Stimulated activated CD4-positive, alpha-beta T cell treated with anti-CD3 and anti-CD28 coated beads, Interleukin-12 subunit alpha, Interleukin-12 subunit beta, amount 100 ng/mL, for 4 hours (primary cell): Measurements from ENCODE around the gene CEL.
"Not testable (repeated sequence)": the region's sequence is repeated elsewhere in the genome, so short reads cannot be mapped to it uniquely, and the experiment has no call there.

Source experiments
- DNase-seq: peaks from one replicate; pipeline ENCODE4 v3.0.0-alpha.2; 2020

The CEL gene

DNA sequence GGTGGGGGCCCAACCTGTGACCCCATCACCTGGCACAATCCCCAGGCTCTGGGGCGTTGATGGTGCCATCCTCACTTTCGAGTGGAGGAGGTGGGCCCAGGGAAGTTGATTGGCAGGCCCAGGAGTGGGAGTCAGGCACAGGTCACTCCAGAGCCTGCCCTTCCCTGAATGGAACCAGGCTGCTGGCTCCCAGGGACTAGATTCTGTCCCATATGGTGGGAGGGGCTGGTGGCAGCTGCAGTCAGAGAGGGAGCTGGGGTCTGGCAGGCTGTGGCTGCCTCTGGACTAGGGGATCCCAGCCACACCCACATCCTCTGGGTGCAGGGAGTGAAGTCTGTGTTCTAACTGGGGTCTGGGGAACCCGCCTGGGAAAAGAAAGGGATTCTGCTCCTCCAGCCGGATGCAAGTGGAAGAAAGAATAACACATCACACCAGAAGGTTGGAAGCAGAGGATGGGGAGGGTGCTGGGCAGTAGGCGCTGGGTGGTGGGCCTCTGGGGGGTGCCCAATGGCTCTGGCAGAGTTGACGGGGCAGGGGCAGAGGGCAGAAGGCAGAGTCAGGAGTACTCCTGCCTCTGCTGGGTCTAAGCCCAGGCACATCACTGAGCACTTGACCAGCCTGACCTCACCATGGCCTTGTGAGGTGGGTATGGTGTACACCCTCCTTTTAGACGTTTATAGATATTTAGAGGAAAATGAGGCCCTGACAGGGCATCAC is 25.8 kb downstream of the CEL start:
- no peak for DNase-seq

DNA sequence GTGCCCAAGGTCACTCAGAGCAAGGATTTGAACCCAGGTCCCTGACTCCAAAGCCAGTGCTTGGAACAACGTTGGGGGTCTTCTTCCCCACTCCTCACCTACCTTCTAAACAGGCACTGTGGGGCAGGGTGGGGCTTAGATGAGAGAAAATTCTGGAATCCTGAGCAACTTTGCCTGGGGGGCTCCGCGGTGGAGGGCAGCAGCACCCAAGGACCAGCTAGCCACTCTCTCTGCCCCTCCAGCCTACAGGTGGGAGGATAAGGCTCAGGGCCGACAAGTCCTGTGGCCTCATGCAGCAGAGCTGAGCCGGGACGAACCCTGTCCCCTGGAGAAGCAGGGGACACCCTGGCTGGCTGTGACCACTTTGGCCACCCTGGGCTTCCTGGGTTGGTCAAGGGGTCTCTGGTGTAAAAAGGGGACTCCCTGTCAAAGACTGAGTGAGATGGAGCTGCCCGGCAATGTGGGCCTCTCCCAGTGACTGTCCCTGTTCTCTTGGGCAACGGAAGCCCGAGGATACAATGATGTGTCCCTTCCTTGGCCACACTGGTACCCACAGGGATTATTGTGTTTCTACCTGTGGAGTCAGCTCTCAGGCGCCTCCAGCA is 26.5 kb downstream of the CEL start:
- DNase-seq = no peak

DNA sequence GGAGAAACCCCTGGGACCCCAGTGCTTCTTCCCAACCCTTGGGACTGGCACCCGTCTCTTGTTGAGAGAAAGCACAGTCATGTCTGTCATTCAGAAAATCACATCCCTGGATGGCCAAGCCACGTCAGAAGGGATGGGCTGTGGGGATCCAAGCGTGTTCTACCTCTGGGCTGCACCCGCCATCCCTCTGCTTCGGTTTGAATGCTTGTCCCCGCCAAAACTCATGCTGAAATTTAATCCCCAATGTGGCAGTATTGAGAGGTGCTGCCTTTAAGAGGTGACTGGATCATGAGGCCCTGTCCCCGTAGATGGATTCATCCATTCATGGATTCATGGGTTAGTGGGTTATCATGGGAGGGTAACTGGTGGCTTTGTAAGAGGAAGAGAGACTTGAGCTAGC is 27.0 kb downstream of the CEL start:
- DNase-seq = no peak

DNA sequence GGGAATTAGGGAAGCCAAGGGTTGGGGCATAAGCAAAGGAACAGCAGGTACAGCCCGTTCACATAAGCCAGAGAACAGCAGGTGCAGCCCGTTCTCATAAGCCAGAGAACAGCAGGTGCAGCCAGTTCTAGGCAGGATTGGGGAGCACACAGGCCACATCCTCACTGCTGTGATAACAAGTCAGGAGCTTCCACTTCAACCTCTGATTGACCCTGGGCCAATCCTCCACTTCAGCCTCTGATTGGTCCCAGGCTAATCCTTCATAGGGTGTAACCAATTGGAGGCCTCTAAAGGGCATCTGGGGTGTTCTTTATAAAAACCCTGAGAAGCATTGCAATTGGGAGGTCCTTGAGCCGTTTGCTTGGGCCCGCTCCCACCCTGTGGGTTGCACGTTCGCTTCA is 27.5 kb downstream of the CEL start:
- DNase-seq = no peak

DNA sequence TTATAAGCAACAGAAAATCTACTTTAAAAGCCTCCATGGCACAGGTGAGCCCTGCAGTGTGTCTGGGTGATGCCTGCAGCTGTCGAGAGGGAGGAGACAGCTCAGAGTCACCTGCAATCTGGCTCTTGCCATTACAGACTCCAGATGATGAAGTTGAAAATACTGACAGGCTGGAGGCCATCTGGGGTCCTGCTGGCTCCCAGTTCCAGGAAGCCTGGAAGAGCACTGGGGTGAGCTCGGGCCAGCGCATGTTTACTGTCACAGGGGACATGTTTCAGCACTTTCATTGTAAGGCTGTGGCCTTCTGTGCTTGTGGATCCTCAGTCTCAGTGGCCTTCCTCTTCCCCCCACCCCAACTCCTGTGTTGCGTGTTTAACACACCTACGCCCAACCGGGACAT is 28.4 kb downstream of the CEL start:
- no peak for DNase-seq

DNA sequence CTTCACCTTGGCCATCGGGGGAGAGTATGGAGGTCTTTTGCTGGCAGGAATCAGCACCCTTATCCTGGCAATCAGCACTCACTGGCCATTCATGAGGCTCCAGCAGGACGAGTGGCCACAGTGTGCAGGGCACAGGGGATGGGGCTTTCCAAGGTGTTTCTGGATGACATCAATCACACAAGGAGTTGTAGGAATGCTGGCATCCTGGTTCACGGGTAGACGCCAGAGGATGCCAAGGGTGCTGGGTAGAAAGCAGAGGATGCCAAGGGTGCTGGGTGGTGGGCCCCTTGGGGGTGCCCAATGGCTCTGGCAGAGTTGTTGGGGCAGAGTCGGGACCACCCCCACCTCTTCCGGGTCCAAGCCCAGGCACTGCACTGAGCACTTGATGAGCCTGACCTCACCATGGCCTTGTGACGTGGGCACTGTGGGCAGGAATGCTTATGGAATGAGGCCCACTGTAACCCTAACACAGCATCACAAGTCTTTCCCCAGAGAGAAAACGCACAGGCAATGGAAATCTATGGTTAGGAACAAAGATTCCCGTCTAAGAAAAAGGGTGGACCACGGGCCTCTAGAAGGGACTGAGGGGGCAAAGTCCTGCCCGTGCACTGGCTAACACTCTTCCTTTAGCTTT is 29.1 kb downstream of the CEL start:
- no peak for DNase-seq

DNA sequence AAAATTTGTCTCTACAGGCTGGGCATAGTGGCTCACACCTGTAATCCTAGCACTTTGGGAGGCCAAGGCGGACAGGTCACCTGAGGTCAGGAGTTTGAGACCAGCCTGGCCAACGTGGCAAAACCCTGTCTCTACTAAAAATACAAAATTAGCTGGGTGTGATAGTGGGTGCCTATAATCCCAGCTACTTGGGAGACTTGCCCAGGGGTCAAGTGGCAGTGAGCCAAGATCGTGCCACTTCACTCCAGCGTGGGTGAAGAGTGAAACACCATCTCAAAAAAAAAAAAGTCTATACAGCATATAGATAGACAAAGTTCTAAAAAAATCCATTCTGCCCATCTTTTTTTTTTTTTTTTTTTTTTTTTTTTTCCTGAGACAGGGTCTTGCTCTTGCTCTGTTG is 32.6 kb downstream of the CEL start:
- not testable (repeated sequence) for DNase-seq

DNA sequence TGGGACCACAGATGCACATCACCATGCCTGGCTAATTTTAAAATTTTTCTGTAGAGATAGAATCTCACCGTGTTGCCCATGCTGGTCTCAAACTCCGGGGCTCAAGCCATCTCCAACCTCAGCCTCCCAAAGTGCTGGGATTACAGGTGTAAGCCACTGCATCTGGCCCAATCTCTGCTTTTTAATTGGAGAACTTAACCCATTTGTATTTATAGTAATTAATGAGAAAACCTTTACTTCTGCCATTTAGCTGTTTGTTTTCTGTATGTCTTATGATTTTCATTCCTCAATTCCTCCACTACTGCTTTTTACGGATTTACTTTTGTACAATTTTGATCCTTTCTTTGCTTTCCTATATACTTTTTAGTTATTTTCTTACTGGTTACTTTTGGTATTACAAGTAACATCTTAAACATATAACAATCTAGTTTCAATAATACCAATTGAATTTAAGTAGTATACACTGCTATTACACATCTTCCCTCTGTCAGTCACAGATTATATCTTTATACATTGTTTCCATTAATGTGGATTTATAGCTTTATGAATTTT is 33.1 kb downstream of the CEL start:
- DNase-seq = no peak

DNA sequence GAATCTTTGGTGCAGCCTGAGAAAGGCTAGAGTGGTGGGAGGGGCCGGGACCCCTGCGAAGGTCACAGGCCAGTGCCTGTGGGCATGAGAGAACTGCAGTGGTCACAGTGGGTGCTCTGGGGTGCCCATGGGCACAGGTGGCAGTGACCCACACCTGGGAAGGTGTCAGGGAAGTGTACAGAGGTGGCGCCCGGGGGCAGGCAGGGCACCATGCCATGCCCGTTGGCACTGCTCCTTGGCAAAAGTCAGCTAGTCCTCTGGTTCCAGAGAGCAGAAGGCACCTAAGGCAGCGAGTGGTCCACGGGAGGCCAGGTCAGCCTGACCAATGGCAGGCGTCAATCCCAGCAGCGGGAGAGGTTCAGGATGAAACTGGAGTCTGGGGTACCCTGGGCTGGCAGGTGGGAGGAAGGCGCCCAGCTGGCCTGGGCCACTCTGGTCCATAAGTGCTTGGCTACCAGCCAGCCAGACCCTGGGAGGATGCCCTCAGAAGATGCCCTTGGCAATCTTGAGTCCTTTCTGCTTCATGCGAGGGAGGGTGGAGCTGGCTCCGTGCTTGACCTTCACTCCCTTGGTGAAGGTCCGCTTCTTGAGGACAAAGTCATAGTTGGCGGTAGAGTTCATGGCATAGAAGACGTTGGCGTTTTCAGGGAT is 36.4 kb downstream of the CEL start:
- DNase-seq = no peak

DNA sequence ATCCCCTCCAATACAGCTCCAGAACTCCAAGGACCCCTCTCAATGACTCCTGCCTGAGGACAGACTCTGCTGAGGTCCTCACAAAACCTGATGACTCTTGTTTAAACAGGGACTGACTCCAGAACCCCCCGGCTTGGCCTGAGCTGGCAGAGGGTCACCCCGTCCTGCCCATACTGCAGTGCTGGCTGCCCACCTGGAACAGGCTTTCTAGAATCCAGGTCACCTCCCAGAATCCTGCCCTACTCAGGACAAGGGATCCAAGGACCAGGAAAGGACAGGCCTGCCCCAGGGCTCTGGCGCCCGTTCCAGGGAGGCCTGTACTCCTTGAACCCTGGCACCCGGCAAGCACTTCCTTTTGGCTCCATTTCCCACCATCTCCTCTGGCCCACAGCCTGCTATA is 37.1 kb downstream of the CEL start:
- no peak for DNase-seq

DNA sequence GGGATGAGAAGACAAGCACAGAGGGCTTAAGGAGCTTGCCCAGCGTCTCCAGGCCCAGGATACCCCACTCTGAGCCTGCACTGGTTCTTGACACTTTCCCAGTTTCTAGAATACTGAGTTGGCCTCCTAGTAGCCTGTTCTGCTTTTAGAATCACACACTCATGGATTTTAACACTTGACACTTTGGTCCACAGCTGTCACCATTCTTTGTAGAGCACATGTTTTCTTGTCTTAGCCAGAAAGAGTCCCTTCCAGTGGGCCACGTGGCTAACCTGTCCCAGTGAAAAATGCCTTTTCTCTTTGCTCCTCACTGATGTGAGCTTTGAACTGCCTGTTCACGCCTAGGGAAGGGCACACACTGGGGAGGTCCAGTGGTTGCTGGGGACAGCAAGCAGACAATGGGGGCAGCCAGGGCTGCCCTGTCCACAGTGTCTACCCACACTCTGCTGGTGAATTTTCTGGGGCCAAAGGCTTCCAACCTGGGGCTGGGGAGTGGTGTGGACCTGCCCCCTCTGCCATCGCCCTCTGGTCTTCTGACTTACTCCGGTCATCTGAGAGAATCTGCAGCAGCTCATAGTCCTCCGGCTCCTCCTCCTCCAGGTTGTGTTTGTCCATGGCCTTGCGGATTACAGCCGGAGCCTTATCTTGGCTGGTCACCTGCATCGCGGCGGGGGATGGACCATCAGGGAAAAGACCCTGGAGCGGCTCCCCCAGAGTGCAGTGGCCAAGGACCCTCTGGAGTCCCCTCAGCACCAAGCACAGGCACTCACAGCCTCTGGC is 38.1 kb downstream of the CEL start:
- no peak for DNase-seq

DNA sequence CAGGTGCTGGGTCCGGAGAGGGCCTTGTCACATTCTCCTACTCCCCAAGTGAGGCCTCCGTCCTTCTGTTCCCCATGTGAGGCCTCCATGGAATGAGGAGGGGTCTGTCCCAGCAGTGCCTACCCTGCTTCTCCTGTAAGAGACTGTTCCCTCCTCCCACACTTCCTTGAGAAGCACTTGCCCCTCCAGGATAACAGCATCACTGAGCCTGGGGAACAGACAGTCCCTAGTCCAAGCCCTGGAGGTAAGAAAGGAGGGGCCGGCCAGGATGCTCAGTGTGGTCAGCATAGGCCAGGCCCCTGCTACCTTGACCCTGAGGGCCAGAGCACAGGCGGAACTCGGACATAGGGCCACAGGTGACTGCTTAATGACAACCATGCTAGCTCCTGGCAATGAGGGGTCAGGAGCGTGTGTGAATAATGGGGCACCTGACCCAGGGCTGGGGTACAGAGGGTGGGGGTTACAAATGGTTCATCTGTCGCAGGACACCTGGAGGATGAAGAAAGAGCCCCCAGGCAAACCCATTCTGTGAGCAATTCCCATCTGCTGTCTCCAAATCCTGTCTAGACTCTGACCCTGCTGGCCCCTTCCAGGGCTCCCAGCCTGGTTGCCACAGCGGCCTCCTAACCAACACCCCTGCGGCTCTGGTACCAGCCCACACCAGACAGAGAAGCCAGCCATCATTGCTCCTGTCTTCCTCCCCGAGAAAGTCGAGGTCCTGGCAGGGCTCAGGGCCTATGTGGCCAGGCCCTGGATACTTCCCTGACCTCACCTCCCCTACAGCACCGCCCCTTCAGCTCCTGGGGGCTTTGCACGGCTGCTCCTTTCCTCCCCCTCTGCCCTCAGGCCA is 39.0 kb downstream of the CEL start:
- DNase-seq = no peak

DNA sequence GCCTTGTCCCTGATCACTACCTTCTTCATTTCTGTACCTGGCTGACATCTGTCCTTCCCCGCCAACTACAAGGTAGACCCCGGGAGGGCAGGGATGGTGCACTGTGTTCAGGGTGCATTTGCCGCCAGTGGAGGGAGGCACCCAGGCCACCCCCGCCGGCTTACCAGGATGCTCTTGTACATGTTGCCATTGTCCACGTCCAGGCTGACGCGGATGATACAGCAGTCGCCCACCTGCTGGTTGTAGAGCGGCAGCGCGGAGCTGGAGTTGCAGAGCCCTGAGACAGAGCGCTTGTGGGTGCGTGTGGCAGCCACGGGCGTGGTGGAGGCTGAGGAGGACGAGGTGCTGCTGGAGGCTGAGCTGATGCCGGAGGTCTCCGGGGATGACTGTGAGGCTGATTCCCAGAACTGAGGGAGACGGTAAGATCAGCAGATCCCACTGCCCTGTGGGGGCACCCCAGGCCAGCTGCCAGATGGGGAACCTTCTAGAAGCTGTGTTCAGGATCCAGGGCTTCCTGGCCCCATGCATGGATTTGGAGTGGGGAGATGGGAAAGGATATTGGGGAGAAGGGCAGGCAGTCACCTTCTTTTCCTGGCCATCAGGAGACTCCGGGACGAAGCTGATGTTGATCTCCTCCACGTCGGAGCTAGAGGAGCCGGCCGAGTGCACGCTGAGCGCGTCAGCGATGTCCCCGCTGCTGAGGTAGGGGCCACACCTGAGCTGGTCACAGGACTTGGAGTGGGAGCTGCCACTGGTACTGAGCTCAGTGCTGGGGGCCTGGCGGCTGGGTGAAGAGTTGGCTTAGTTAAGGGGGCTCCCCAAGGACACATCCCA is 39.8 kb downstream of the CEL start:
- DNase-seq = no peak

DNA sequence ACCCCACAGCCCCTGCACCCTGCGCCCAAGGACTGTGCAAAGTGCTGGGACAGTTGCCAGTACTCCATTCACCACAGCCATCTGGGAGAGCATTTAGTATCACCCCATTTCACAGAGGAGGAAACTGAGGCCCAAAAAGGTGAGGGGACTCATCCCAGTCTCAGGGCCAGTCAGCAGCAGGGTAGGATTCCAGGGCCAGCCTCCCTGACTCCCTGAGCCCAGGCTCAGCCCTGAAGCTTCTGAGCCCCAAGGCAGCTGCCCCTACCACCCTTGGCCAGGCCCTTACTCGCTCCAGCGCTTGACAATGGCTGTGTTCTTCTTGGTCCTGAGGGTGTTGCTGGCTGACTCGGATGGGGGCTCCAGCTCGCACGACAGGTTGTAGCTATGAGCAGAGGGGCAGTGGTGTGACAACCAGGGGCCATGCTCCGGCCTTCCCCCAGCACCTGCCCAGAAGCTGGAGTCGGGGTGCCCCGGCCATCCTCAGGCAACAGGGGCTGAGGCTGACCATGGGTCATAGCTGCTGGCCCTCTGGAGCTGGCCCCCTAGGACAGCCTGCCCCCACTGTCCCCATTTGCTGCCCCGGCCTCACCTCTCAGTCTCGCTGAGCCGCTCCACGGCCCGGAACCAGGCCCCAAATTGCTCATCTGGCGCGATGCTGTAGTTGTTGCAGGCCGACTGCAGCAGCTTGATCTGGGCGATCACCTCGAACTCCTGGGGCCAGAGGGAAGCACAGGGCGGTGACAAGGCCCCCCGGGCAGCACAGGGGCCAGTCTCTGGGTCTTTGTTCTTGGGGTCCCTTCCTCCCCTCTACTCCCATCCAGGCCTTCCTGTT is 40.6 kb downstream of the CEL start:
- no peak for DNase-seq

DNA sequence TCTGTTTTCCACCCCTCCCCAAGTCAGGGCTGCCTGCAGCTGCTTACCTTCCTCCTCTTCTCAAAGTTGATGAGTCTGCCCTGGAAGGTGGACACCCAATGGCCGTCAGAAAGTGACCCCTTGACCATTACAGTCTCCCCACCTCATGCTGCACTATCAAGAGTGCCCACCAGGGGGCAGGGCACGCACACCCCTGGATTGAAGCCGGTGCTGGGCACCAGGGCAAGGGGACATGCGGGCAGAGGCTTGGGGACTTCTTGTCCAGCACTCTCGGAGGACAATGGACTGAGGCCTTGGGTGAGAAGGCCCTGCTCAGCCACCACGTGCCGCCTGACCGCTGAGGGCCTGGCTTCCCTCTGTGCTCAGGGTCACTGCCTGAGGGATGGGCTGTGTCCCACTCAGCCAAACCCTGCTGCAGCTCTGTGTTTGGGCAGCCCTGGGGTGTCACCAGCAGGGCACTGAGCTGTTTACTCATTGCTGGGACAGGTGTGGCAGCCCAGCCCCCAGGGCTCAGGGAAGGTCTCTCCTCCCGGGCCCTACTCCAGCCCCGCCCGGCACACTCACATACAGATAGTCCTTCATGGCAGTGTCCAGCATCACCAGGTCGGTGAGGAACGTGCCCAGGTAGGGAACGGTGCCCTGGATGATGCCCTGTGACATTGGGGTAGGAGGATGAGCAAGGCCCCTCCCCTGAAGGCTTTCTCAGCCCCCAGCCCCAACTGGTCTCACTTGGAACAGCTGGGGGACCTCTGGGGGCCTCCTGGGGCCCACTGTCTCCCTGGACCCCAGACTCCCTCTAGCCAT is 41.6 kb downstream of the CEL start:
- peak; percentile 49 for DNase-seq

DNA sequence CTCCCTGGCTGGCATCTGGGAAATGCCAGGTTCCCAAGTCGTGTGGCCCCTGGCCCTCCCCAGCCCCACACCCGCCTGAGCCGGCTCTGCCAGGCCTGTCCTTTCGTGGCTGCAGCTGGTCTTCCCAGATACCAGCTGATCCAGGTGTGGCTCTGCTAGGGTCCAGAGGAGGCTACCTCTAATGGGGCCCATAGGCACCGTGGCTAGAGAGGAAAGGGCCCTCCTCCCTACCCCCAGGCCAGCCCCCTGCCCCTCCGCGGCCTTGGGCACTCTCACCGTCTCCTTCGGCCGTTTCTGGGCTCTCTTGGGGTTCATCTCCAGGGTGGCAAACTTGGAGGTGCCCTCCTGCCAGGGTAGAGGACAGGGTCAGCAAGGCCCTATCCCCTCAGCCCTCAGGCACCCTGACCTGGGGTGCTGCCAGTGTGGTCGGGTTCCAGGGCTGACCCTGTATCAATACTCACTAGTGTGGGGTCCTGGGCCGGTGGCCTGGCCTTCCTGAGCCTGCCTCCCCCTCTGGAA is 42.3 kb downstream of the CEL start:
- DNase-seq = no peak

DNA sequence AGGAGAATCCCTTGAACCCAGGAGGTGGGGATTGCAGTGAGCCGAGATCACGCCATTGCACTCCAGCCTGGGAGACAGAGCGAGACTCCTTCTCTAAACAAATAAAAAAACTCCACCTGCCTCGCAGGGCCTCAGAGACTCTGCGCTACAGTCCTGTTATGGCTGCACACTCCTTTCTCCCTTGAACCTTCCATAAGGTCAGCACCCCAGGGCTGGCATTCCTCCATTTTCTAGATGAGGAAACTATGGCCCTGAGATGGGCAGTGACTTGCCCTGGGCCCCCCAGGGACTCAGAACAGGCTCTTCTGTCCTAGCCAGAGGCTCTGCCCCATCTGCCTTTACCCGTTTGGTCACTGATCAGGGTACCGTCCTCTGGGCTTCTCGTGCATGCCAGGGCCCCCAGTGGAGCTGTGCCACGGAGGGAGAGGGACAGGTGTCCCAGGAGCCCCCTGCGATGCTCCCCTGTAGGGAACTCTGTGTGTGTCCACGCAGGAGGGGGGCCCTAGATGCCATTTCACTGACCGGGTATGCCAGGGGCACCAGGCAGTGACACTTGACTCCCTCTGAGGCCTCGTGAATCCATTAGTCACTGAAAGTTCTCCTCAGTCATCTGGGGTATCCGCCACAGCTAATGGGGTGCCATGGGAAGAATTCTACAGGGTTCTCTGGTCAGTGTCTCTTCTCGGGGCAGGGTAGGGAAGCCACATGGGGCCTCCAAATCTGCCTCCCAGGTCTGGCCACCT is 43.1 kb downstream of the CEL start:
- no peak for DNase-seq

DNA sequence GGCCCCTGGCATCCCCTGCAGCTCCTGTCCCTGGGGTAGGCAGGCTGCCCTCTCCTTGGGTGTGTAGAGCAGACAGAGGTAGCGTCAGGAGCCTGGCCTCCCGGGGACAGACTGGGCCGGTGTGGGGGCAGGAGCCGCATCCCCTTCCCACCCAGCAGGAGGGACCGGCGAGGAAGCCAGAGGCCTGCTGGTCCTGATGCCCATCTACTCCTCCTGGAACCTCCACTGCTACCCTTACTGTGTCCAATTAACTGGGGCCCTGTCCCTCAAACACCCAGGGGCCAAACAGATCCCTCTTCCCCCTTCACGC is 43.6 kb downstream of the CEL start:
- DNase-seq = no peak
